ENCODE data around the gene TRMT1.

Gene TRMT1

GRCh38 chr19:13121551-13122274 lies 5.2 kb upstream of the TRMT1 start:
- no peaks in the 10 kb centered on the region for H3K27me3 ChIP-seq (ENCODE audit: insufficient read depth, low read depth, severe bottlenecking)
- TF ChIP-seq, protein P1, sequence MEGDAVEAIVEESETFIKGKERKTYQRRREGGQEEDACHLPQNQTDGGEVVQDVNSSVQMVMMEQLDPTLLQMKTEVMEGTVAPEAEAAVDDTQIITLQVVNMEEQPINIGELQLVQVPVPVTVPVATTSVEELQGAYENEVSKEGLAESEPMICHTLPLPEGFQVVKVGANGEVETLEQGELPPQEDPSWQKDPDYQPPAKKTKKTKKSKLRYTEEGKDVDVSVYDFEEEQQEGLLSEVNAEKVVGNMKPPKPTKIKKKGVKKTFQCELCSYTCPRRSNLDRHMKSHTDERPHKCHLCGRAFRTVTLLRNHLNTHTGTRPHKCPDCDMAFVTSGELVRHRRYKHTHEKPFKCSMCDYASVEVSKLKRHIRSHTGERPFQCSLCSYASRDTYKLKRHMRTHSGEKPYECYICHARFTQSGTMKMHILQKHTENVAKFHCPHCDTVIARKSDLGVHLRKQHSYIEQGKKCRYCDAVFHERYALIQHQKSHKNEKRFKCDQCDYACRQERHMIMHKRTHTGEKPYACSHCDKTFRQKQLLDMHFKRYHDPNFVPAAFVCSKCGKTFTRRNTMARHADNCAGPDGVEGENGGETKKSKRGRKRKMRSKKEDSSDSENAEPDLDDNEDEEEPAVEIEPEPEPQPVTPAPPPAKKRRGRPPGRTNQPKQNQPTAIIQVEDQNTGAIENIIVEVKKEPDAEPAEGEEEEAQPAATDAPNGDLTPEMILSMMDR (IDR thresholded peaks at IDR 0.05; ENCODE audit: low read depth, low read length) = no peak
- no peak for DNase-seq
- no peaks in the 10 kb centered on the region for H3K9me3 ChIP-seq (ENCODE audit: severe bottlenecking)
- no peak overlapping the region for H3K4me3 ChIP-seq (ENCODE audit: low read depth, low read length)
- peak overlapping the region; percentile 74 for H3K27ac ChIP-seq
- peaks cover 52% of the 10 kb centered on the region for H3K36me3 ChIP-seq

DNA sequence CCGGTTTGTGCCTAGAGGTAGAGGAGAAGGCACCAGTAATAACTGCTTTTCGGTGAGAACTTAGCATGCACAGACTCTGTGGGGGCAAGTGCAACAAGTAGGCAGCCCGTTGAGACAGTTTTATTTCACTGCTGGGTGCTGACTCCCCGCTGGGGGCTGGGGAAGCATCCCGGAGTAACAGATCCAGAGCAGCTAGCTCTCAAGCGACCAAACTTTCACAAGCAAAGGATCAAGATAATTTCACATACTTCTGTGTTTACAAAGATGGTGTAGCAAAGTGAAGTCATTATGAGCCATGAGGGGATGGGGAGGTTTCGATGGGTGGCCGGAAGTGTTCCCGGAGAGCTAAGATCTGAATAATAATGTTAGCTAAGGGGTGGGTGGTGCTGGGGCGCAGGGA lies 4.3 kb upstream of the TRMT1 start:
- no peaks in the 10 kb centered on the region for H3K9me3 ChIP-seq (ENCODE audit: severe bottlenecking)
- no peaks in the 10 kb centered on the region for H3K27me3 ChIP-seq (ENCODE audit: insufficient read depth, low read depth, severe bottlenecking)
- H3K36me3 ChIP-seq = peaks cover 43% of the 10 kb centered on the region
- TF ChIP-seq, protein P1 (IDR thresholded peaks at IDR 0.05; ENCODE audit: low read depth, low read length) = no peak
- H3K27ac ChIP-seq = no peak overlapping the region
- H3K4me3 ChIP-seq (ENCODE audit: low read depth, low read length) = no peak overlapping the region
- no peak for DNase-seq

GRCh38 chr19:13120031-13120430 lies 3.5 kb upstream of the TRMT1 start:
- DNase-seq = no peak
- Histone ChIP-seq H3K9me3 (ENCODE audit: severe bottlenecking) (no peaks in the 10 kb centered on the region), H3K27me3 (ENCODE audit: insufficient read depth, low read depth, severe bottlenecking) (no peaks in the 10 kb centered on the region), H3K27ac (no peak overlapping the region), H3K4me3 (ENCODE audit: low read depth, low read length) (no peak overlapping the region), H3K36me3 (peaks cover 44% of the 10 kb centered on the region)
- TF ChIP-seq, protein P1 (IDR thresholded peaks at IDR 0.05; ENCODE audit: low read depth, low read length) = no peak

- Histone ChIP-seq H3K27ac (no peak overlapping the region), H3K27me3 (ENCODE audit: insufficient read depth, low read depth, severe bottlenecking) (no peaks in the 10 kb centered on the region), H3K4me3 (ENCODE audit: low read depth, low read length) (no peak overlapping the region), H3K9me3 (ENCODE audit: severe bottlenecking) (no peaks in the 10 kb centered on the region), H3K36me3 (peaks cover 44% of the 10 kb centered on the region)
- TF ChIP-seq, protein P1 (IDR thresholded peaks at IDR 0.05; ENCODE audit: low read depth, low read length) = no peak
- DNase-seq = no peak
These were observed 3.1 kb upstream of the TRMT1 start for GRCh38 chr19:13119627-13120026.

GRCh38 chr19:13118424-13119193 lies 2.1 kb upstream of the TRMT1 start:
- no peaks in the 10 kb centered on the region for H3K9me3 ChIP-seq (ENCODE audit: severe bottlenecking)
- no peaks in the 10 kb centered on the region for H3K27me3 ChIP-seq (ENCODE audit: insufficient read depth, low read depth, severe bottlenecking)
- peak overlapping the region; percentile 97 for H3K27ac ChIP-seq
- DNase-seq = peak; percentile 90
- TF ChIP-seq, protein P1 (IDR thresholded peaks at IDR 0.05; ENCODE audit: low read depth, low read length) = no peak
- peak overlapping the region; percentile 94 for H3K4me3 ChIP-seq (ENCODE audit: low read depth, low read length)
- H3K36me3 ChIP-seq = peaks cover 46% of the 10 kb centered on the region
